HepG2 (cell line): ENCODE measurements around the gene RARA. TPM values are rescaled to one million over a fixed set of nuclear protein-coding genes. Genes with fewer than 3 reads are reported as not detected.
A peak's percentile ranks its signal among the peaks of the same experiment; 100 is the strongest.

ENCODE experiments used
- CENPX ChIP-seq: sonication (generic); formaldehyde crosslinking; IDR thresholded peaks from 2 replicates; pipeline ENCODE4 v1.9.0; 2021; ENCODE audit warnings: mild to moderate bottlenecking, missing genetic modification reagents, moderate library complexity
- DZIP1 ChIP-seq: sonication (generic); formaldehyde crosslinking; IDR thresholded peaks from 2 replicates; pipeline ENCODE4 v1.5.0; 2020; ENCODE audit warnings: mild to moderate bottlenecking, missing genetic modification reagents
- HDAC1 ChIP-seq: sonication (generic); formaldehyde crosslinking; IDR thresholded peaks from 2 replicates; pipeline ENCODE4 v1.5.1; 2020; ENCODE audit warnings: mild to moderate bottlenecking, missing genetic modification reagents
- HNF1A ChIP-seq, 2 experiments: sonication (generic) in 1 of 2; formaldehyde crosslinking in 1 of 2; IDR thresholded peaks; 2 replicates each; pipeline versions ENCODE4 v1.4.0 to v1.6.1; 2016 to 2020; ENCODE audit warnings: borderline replicate concordance in 1 of 2, low read depth in 1 of 2, mild to moderate bottlenecking in 1 of 2, missing genetic modification reagents in 1 of 2
- HOXD1 ChIP-seq: sonication (generic); formaldehyde crosslinking; IDR thresholded peaks from 2 replicates; pipeline ENCODE4 v1.5.0; 2020; ENCODE audit warnings: missing genetic modification reagents
- NKX3-1 ChIP-seq: sonication (generic); formaldehyde crosslinking; IDR thresholded peaks from 2 replicates; pipeline ENCODE4 v1.5.0; 2020; ENCODE audit warnings: missing genetic modification reagents
- NR1H2 ChIP-seq: sonication (generic); formaldehyde crosslinking; IDR thresholded peaks from 2 replicates; pipeline ENCODE4 v1.8.1; 2022; ENCODE audit warnings: low read depth, missing genetic modification reagents, borderline replicate concordance
- NR2F1 ChIP-seq, 2 experiments: fragments of 450-650 bp in 1 of 2; formaldehyde crosslinking in 1 of 2; IDR thresholded peaks; 2 replicates each; pipeline versions ENCODE4 v1.5.0 to v1.6.1; 2016 to 2020; ENCODE audit warnings: mild to moderate bottlenecking in 1 of 2, missing compliant biosample characterization in 1 of 2, missing genetic modification reagents in 1 of 2, moderate library complexity in 1 of 2
- ONECUT2 ChIP-seq: sonication (generic); formaldehyde crosslinking; IDR thresholded peaks from 2 replicates; pipeline ENCODE4 v1.4.0; 2020; ENCODE audit warnings: missing genetic modification reagents
- PAX8 ChIP-seq: sonication (generic); formaldehyde crosslinking; IDR thresholded peaks from 2 replicates; pipeline ENCODE4 v1.8.0; 2022; ENCODE audit warnings: mild to moderate bottlenecking, missing genetic modification reagents, borderline replicate concordance
- RORA ChIP-seq: sonication (generic); formaldehyde crosslinking; IDR thresholded peaks from 2 replicates; pipeline ENCODE4 v1.5.0; 2020; ENCODE audit warnings: mild to moderate bottlenecking, missing genetic modification reagents, moderate library complexity
- SNAPC2 ChIP-seq: sonication (generic); formaldehyde crosslinking; IDR thresholded peaks from 2 replicates; pipeline ENCODE4 v1.8.1; 2022; ENCODE audit warnings: mild to moderate bottlenecking, missing genetic modification reagents
- ZNF496 ChIP-seq: sonication (generic); formaldehyde crosslinking; IDR thresholded peaks from 2 replicates; pipeline ENCODE4 v1.8.1; 2023; ENCODE audit warnings: mild to moderate bottlenecking, moderate library complexity, missing genetic modification reagents; ENCODE audit not compliant: insufficient replicate concordance
- polyA plus RNA-seq, 8 experiments: library from polyadenylated mRNA; depleted of rRNA in 3 of 8; stranded (reverse) in 7 of 8; unstranded in 1 of 8; fragments of >200 nt; fragmentation: Illumina TruSeq in 4 of 8; extraction: Trizol in 4 of 8; gene quantifications; 2 replicates each; pipeline versions ENCODE4 v1.2.1 to v1.2.3, GENCODE V29; 2011 to 2016; ENCODE audit warnings: low read depth in 4 of 8, missing spikeins in 1 of 8, mixed read lengths in 1 of 8; ENCODE audit not compliant: insufficient read depth in 1 of 8
- total RNA-seq, 5 experiments: library from RNA; depleted of rRNA; stranded (reverse); fragments of >200 nt; fragmentation: Illumina TruSeq; extraction: Trizol; gene quantifications; 2 replicates each; pipeline ENCODE4 v1.2.3, GENCODE V29; 2016; ENCODE audit warnings: low read depth in 1 of 5
- TF ChIP-seq, protein P1 (sequence below): sonication (generic); formaldehyde crosslinking; IDR thresholded peaks from 2 replicates; pipeline ENCODE4 v1.5.0; 2020; ENCODE audit warnings: missing genetic modification reagents
- TF ChIP-seq, protein P2 (sequence below): sonication (generic); formaldehyde crosslinking; IDR thresholded peaks from 2 replicates; pipeline ENCODE4 v1.9.0; 2021; ENCODE audit warnings: missing genetic modification reagents, borderline replicate concordance

RARA gene
- total and polyA plus RNA-seq, 2 of the 13 experiments (the other 11 are each of a cell fraction or from before 2014, with no cell fraction given): 6.4 to 8.6 TPM

DNA sequence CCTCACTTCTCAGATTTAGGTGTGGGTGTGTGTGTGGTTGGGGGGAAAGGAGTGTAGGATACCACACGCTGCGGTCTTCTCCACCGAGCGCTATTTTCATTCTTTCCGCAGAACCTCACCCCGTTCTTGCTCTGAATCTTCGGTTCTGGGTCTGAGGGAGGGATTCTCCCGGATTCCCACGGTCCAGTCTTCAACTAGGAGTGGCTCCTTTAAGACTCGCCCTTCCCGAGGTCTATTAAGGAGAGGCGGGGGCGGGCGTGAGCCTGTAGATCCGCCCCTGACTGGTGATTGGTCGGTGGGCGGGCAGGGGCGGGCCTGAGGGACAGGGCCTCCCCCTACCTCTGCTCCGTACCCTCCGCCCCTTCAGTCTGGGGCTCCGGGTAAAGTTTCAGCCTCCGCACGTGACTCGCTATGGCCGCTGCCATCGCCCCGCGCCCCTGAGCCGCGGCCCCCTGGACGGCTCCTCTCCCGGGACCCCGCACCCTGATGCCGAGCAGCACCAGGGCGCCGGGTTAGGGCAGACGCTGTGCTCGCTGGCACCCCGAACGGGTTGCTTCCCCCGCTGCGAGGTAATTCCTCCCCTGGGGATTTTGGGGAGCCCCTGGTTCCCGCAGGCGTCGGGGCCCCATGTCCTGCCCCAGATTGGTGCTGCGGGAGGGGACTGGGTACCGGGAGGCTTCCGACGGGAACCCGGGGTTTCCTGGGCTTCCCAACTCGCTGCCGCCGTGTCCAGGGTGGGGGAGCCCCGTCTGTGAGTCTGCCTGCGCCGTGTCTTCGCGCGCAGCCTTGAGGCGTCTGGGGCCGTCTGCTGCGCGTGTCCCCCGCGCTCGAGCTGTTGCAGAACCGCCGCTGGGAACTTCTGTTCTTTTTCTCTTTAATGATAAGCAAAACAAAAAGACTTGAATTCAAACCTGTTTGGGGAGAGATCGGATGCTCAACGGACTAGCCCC lies 9.2 kb downstream of the RARA start (continued):
- TF ChIP-seq NKX3-1 (CRISPR knock-in tag) (no peak), NR2F1 (CRISPR knock-in tag; IDR thresholded peaks at IDR 0.05) (0 out of 4 replicates have a peak, but pooled peaks of 1 of the 2 experiments have one; percentile 29), ZNF496 (CRISPR knock-in tag) (no peak), CENPX (CRISPR knock-in tag) (no peak), HNF1A (IDR thresholded peaks at IDR 0.05; ENCODE audit: low read depth) (no peak), HNF1A (CRISPR knock-in tag; IDR thresholded peaks at IDR 0.05; ENCODE audit: borderline replicate concordance) (0 out of 2 replicates have a peak, but pooled peaks have one; percentile 40), SNAPC2 (CRISPR knock-in tag) (no peak), DZIP1 (CRISPR knock-in tag) (peak; percentile 17; the same call in 1 of the 2 replicates), RORA (no peak), HOXD1 (CRISPR knock-in tag) (0 out of 2 replicates have a peak, but pooled peaks have one; percentile 46), ONECUT2 (CRISPR knock-in tag) (no peak), PAX8 (CRISPR knock-in tag) (0 out of 2 replicates have a peak, but pooled peaks have one; percentile 55), NR1H2 (peak; percentile 63; the same call in 1 of the 2 replicates), HDAC1 (CRISPR knock-in tag) (peak; percentile 88)
- TF ChIP-seq, protein P1, sequence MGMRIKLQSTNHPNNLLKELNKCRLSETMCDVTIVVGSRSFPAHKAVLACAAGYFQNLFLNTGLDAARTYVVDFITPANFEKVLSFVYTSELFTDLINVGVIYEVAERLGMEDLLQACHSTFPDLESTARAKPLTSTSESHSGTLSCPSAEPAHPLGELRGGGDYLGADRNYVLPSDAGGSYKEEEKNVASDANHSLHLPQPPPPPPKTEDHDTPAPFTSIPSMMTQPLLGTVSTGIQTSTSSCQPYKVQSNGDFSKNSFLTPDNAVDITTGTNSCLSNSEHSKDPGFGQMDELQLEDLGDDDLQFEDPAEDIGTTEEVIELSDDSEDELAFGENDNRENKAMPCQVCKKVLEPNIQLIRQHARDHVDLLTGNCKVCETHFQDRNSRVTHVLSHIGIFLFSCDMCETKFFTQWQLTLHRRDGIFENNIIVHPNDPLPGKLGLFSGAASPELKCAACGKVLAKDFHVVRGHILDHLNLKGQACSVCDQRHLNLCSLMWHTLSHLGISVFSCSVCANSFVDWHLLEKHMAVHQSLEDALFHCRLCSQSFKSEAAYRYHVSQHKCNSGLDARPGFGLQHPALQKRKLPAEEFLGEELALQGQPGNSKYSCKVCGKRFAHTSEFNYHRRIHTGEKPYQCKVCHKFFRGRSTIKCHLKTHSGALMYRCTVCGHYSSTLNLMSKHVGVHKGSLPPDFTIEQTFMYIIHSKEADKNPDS: no peak
- TF ChIP-seq, protein P2, sequence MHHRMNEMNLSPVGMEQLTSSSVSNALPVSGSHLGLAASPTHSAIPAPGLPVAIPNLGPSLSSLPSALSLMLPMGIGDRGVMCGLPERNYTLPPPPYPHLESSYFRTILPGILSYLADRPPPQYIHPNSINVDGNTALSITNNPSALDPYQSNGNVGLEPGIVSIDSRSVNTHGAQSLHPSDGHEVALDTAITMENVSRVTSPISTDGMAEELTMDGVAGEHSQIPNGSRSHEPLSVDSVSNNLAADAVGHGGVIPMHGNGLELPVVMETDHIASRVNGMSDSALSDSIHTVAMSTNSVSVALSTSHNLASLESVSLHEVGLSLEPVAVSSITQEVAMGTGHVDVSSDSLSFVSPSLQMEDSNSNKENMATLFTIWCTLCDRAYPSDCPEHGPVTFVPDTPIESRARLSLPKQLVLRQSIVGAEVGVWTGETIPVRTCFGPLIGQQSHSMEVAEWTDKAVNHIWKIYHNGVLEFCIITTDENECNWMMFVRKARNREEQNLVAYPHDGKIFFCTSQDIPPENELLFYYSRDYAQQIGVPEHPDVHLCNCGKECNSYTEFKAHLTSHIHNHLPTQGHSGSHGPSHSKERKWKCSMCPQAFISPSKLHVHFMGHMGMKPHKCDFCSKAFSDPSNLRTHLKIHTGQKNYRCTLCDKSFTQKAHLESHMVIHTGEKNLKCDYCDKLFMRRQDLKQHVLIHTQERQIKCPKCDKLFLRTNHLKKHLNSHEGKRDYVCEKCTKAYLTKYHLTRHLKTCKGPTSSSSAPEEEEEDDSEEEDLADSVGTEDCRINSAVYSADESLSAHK (CRISPR knock-in tag): no peak
